ENCODE data around the gene GNAT1.
"Not testable (repeated sequence)": the region's sequence is repeated elsewhere in the genome, so short reads cannot be mapped to it uniquely, and the experiment has no call there.

GNAT1 gene

GRCh38 chr3:50203809-50204803 is 12.7 kb downstream of the GNAT1 start:
- DNase-seq: no peak

GRCh38 chr3:50204804-50205412 is 13.5 kb downstream of the GNAT1 start, which contains the start of gene SLC38A3:
Gene SLC38A3, plus strand, starts transcription at chr3:50205271. Its CDS starts 8,929 bp downstream, at chr3:50214200.
- no peak for DNase-seq

DNA sequence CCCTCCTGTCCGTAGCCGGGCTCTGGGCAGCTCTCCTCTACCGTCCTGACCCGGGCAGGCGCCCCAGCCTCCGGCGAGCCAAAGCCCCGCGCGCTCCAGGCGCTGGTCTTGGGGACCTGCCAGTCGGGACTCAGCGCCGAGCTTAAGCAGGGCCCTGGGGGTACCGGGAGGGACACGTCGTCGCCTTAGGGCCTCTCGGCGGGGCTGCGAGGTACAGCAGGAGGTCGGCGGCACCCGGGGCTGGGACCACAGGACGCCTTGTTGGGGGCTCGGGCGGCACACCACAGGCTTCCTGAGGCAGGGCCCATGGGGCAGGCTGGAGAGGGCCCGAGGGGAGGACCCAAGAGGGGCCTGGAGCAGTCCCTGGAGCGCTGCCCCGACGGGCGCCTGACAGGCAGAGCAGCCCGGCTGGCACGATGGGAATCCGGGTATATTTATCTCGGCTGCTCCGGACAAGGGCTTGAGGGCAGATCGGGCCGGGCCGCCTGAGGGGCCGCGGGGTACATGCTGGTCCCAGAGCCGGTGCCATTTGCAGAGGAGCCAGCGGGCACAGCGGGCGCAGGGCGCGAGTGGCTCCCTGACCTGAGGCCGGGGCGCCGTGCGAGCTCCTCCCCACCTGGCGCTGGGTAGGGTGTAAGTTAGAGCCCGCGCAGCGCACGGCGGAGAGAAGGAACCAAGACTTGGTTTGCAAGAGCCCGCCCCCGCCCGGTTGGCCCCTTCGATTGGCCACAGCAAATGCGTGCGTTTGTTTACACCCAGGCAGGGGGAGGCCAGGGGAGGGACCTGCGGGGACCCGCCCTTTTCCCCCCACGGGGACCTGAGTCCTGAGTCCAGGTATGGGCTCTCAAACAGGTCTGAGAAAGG is 14.2 kb downstream of the GNAT1 start:
- no peak for DNase-seq

DNA sequence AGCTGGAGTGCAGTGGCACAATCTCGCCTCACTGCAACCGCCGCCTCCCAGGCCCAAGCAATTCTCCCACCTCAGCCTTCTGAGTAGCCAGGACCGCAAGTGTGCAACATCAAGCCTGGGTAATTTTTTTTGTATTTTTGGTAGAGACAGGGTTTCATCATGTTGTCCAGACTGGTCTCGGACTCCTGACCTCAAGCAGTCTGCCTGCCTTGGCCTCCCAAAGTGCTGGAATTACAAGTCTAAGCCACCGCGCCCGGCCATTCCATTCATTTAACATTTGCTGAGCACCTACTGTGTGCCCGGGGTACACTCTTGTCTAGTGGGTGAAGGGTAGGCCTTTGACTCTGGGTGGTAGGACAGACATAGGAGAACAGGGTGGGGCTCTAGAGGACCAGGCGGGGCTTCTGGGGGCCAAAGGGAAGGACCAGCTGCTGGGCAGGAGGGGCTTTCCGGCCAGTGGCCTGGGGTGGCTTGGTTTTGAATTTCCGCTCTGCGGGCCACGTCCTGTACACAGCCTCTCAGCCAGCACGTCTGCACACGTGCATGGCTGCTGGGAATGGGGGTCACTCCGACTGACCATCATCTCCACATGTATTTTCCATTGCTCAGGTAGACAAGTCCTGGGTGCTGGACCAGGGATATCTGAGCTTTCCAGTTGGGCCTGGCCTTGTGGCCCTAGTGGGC is 16.1 kb downstream of the GNAT1 start:
- no peak for DNase-seq

- no peak for DNase-seq
Measured at GRCh38 chr3:50208677-50209344, 17.4 kb downstream of the GNAT1 start.

DNA sequence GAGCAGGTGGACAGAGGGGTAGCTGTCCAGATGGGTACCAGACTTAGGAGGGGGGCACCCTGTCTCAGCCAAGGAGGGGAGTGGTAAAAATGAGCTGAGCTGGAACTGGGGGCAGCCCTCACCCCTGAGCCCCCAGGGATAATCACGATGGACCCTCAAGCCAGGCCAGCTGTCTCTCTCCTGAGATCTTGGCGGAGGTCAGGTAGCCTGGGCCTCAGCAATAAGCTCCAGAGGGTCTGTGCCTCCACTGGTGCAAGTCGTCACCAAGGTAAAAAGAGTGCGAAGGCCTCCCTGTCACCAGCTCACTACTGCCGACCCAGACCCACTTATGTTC is 18.7 kb downstream of the GNAT1 start:
- no peak for DNase-seq

DNA sequence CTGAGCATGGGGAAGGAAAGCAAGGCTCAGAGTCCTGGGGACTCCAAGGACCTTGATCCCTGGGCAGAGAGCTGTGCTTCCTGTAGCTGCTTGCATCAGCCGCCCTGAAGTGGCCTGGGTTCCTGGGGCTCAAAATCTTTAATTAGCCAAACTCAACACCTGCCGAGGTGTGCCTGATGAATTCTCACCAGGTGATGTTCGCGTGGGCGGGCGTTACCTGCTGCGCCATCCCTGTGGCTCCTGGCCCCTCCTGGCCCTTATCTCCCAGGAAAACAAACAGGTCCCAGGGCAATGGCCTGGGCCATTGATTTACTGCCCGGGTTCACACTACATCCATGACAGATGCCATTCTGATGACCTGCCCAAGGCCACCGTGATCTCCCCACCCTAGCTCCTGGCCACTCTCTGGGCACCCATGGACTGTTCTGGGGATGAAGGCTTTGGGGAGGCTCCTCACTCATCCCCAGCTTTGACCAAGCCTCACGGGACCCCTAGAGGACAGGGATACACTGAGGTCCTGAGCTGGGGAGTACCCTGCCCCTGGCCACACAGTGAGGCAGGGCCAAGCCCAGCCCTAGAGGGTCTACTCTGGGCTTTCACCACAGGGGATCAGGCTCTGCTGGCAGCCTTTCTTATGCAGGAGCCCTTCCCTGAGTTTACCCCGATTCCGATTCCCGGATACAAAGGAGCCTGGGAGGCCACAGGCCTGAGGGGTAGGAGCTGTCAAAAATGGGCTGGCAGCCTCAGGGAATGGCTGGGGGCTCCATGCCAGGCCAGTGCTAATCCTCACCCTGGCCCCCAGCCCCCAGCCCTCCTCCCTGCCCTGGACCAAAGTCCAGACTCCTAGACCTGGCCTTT is 19.3 kb downstream of the GNAT1 start:
- DNase-seq: no peak

DNA sequence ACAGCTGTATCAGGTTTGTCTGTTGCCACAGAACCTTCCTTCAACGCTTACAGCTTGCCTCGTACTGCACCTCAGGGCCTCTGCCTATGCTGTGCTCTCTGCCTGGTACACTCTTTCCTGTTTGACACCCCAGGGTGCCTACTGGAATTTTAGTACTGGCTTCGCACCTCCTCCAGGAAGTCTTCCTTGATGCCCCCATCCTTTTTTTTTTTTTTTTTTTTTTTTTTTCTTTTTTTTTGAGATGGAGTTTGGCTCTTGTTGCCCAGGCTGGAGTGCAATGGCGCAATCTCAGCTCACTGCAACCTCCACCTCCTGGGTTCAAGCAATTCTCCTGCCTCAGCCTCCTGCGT is 19.9 kb downstream of the GNAT1 start:
- DNase-seq: not testable (repeated sequence)

GRCh38 chr3:50211930-50212329 is 20.5 kb downstream of the GNAT1 start:
- no peak for DNase-seq

- DNase-seq: no peak
Measured at GRCh38 chr3:50212502-50212901, 21.1 kb downstream of the GNAT1 start.

GRCh38 chr3:50212971-50213370 is 21.6 kb downstream of the GNAT1 start:
- no peak for DNase-seq

GRCh38 chr3:50213373-50213772 is 22.0 kb downstream of the GNAT1 start:
- DNase-seq: no peak

- DNase-seq: no peak
Measured at GRCh38 chr3:50214824-50215223, 23.4 kb downstream of the GNAT1 start.

GRCh38 chr3:50215529-50215928 is 24.1 kb downstream of the GNAT1 start:
- DNase-seq: no peak

- no peak for DNase-seq
Measured at GRCh38 chr3:50217681-50218080, 26.3 kb downstream of the GNAT1 start.

DNA sequence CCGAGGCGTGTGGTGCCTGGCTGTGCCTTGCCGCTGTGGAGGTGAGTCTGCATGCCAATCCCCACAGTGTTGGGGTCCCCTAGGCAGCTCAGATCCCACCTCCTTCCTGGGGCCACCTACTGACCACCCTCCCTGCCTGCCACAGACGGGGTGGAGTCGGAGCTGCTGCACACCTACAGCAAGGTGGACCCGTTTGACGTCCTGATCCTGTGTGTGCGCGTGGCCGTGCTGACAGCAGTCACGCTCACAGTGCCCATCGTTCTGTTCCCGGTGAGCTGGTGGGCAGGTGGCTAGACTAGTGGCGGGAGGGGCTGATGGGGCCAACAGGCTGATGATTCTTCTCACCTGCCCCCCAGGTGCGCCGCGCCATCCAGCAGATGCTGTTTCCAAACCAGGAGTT is 27.0 kb downstream of the GNAT1 start:
- no peak for DNase-seq

DNA sequence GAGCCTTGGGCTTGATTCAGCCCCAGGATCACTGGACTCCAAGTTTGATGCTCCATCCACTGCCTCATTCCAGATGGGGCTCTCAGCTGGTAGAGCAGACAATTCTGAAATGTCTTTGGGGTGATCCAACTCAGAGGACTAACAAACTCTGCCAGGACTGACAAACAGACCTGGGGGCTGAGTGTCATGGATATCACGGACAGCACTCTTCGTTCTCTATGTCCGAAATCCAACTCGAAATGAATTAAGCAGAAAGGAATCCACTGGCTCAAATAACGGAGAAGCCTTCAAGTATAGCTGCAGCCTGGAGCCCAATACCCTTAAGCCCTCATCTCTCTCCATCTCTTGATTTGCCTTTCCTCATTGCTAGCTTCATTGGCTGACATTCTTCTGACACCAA is 27.9 kb downstream of the GNAT1 start:
- DNase-seq: no peak

DNA sequence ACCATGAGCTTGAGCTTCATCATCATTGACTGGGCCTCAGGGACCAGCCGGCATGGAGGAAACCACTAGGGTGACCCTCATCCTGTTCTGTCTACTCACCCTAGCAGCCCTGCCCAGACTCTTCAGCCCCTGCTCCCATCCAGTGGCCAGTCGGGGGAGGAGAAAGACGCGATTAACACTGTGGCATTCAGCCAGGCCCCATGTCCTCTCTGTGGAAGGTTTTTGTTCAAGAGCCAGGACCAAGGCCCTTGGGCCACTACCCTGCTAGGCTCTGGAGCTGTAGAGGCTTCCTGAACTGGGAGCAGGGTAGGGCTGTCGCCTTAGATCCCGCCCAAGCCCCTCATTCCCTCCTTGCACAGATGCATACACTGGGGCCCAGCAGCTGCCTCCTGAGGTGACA is 28.7 kb downstream of the GNAT1 start:
- no peak for DNase-seq

DNA sequence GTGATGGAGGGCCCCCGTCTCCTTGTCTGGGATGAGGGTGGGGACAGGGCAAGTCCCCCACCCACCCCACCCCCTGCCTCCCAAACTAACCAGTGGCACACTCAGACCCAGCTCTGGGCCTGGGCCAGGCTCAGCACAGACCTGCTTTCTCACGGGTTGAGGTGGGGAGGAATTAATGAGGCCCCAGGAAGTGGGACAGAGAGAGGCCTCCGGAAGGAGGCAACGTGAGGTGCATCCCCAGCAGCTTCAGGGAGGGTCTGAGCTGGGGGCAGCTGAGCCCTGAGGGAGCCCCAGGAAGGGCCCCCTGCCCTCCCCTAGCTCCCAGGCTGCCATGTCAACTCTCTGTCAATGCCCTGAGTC is 29.6 kb downstream of the GNAT1 start:
- DNase-seq: no peak

DNA sequence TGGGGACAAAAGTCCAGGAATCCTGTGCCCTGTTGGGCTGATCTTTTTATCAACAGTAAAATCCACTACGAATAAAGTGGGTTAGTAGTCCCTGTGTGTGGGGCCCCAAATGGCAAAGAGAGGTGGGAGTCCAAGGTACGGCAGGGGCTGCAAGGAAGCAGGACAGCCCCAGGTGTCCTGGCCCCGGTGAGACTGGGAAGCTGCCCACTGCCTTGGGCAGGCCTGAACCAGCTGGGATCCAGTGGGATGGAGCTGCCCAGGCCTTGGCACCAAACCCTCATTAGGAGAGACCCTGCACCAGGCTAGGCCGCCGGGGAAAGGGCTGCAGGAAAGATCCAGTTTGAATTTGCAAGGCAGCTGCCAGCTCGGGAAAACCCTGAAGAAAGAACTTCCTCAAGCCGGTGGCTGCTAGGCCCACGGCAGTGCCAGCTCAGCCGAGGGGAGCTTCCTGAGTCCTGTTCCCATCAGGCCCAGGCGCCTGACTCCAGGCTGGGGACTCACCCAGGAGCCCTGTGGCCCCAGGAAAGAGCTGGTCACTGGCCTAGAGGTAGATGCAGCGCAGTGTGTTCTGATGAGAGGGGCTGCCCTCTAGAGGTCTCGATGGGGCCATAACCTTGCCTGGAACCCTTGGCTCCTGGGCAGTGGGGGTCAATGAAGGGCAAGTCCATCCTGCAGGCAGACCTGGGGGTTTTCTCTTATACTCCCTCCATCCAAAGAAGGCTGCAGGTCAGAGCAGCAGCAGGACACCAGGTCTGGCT is 30.2 kb downstream of the GNAT1 start:
- DNase-seq: peak; percentile 57 to 60

GRCh38 chr3:50222169-50222528 is 30.7 kb downstream of the GNAT1 start:
- DNase-seq: no peak

Measured in inflammatory macrophage treated with lipopolysaccharide for 1 hour (primary cell).